ENCODE measurements around the gene TMEM18.

The TMEM18 gene

GRCh38 chr2:682226-682625 lies 5.0 kb upstream of the TMEM18 start:
- Mint-ChIP-seq H3K36me3 (peaks cover 62% of the 10 kb centered on the region), H3K27ac (no peak overlapping the region), H3K4me3 (no peak overlapping the region), H3K27me3 (no peaks in the 10 kb centered on the region), H3K9me3 (peaks cover 18% of the 10 kb centered on the region), H3K4me1 (peaks cover 22% of the 10 kb centered on the region)
- ATAC-seq: no peak

DNA sequence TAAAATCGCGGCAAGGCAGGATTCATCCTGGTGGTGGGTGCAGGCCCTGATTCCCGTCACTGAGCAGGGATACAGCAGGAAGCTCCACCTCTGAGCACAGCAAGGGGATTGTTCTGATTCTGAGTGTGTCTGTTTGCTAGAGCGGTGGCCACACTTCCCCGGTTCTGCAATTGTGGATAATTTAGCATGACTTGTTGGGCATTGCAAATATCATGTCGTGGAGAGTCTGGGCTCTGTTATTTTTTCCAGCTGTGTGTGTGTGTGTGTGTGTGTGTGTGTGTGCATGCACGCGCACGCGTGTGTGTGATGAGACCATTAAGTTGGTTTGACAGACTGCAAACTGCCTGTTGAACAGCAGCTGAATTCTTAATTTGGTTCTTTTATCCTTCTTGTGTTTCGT lies 4.1 kb upstream of the TMEM18 start:
- Mint-ChIP-seq H3K36me3 (peaks cover 54% of the 10 kb centered on the region), H3K4me1 (peaks cover 26% of the 10 kb centered on the region), H3K27me3 (no peaks in the 10 kb centered on the region), H3K27ac (no peak overlapping the region), H3K4me3 (no peak overlapping the region), H3K9me3 (peaks cover 15% of the 10 kb centered on the region)
- no peak for ATAC-seq

GRCh38 chr2:680496-680895 lies 3.3 kb upstream of the TMEM18 start:
- H3K9me3 Mint-ChIP-seq: peaks cover 15% of the 10 kb centered on the region
- peaks cover 49% of the 10 kb centered on the region for H3K36me3 Mint-ChIP-seq
- no peaks in the 10 kb centered on the region for H3K27me3 Mint-ChIP-seq
- no peak for ATAC-seq
- peaks cover 30% of the 10 kb centered on the region for H3K4me1 Mint-ChIP-seq
- no peak overlapping the region for H3K4me3 Mint-ChIP-seq
- no peak overlapping the region for H3K27ac Mint-ChIP-seq

DNA sequence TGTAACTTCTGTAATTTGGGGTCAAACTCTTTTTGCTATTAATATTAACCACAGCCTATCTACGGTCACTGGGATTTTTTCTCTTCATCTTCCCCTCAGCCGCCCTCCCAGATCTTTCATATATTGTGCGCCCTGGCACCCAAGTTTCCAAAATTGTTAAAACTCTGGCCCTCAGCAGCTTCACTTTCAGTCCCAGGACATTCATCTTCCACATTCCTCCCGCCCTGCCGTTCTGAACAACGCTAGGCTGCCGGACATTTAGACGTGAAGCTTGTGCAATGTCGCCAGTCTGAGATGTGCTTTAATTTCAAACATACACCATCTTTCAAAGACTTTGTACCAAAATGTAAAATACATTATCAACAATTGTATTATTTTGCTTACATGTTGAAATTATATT lies 1.8 kb upstream of the TMEM18 start:
- ATAC-seq: no peak
- peaks cover 3% of the 10 kb centered on the region for H3K9me3 Mint-ChIP-seq
- H3K4me1 Mint-ChIP-seq: peaks cover 42% of the 10 kb centered on the region
- H3K27ac Mint-ChIP-seq: peak overlapping the region; percentile 95
- peaks cover 42% of the 10 kb centered on the region for H3K36me3 Mint-ChIP-seq
- H3K27me3 Mint-ChIP-seq: no peaks in the 10 kb centered on the region
- H3K4me3 Mint-ChIP-seq: peak overlapping the region; percentile 84

- Mint-ChIP-seq H3K4me3 (peak overlapping the region; percentile 84), H3K4me1 (peaks cover 51% of the 10 kb centered on the region), H3K36me3 (peaks cover 34% of the 10 kb centered on the region), H3K27ac (peak overlapping the region; percentile 95), H3K9me3 (no peaks in the 10 kb centered on the region), H3K27me3 (no peaks in the 10 kb centered on the region)
- ATAC-seq: no peak
Measured at GRCh38 chr2:677959-678550, 849 bp upstream of the TMEM18 start.

DNA sequence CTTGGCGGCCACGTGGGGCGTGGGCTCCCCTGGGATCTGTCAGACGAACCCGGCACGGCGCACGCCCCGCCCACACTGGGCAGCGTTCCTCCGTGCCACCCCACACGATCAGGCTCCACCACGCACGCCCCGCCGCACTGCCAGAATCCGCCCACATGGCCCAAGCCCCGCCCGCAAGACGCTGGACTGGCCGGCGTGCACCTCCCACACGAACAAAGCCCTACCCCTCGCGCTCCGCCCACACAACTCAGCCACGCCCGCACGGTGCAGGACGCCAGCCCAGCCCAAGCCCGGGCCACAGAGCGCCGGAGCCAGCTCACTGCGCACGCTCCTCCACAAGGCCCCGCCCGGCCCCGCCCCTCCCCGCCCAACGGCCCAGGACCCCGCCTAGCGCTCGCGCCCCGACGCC lies 555 bp downstream of the TMEM18 start:
- H3K27ac Mint-ChIP-seq: peak overlapping the region; percentile 95
- ATAC-seq: peak; percentile 93
- H3K4me1 Mint-ChIP-seq: peaks cover 56% of the 10 kb centered on the region
- peak overlapping the region; percentile 88 for H3K4me3 Mint-ChIP-seq
- H3K36me3 Mint-ChIP-seq: peaks cover 32% of the 10 kb centered on the region
- H3K9me3 Mint-ChIP-seq: no peaks in the 10 kb centered on the region
- H3K27me3 Mint-ChIP-seq: no peaks in the 10 kb centered on the region

DNA sequence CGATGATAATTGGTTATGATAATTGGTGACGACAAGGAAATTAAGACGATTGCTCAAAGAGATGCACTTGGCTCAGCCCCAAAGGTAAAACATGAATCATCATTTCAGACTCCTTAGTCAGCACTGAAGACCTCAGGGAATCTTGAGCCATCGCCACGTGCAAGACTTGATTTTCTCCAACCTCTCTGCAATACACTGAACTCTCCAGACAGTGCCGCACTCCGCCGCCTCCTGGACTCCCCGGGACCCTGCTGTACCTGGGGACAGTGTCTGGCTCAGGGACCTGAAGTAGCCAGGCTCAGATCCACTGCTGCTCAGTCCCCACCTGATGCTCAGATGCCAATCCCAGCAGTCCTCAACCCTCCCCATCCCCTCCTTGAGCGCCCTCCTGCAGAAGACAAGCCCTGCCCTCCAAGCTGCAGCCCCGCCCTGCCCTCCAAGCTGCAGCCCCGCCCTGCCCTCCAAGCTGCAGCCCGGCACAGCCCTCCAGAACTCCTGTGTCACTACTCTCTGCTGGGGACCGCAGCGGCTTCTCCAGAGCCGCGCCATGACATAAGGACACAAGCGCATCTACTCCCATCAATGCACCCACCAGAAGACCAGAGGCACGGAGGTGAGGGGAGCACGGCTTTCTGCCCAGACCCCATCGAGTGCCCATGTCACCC lies 1.1 kb downstream of the TMEM18 start:
- peak overlapping the region; percentile 95 for H3K27ac Mint-ChIP-seq
- H3K4me1 Mint-ChIP-seq: peaks cover 56% of the 10 kb centered on the region
- peaks cover 29% of the 10 kb centered on the region for H3K36me3 Mint-ChIP-seq
- ATAC-seq: peak; percentile 13
- peak overlapping the region; percentile 88 for H3K4me3 Mint-ChIP-seq
- H3K9me3 Mint-ChIP-seq: no peaks in the 10 kb centered on the region
- H3K27me3 Mint-ChIP-seq: no peaks in the 10 kb centered on the region

- Mint-ChIP-seq H3K27ac (peak overlapping the region; percentile 41), H3K9me3 (no peaks in the 10 kb centered on the region), H3K4me3 (peak overlapping the region; percentile 3), H3K4me1 (peaks cover 63% of the 10 kb centered on the region), H3K36me3 (peaks cover 29% of the 10 kb centered on the region), H3K27me3 (no peaks in the 10 kb centered on the region)
- no peak for ATAC-seq
Measured at GRCh38 chr2:675460-675859, 1.7 kb downstream of the TMEM18 start.

- Mint-ChIP-seq H3K4me1 (peaks cover 67% of the 10 kb centered on the region), H3K9me3 (no peaks in the 10 kb centered on the region), H3K36me3 (peaks cover 32% of the 10 kb centered on the region), H3K27me3 (no peaks in the 10 kb centered on the region), H3K27ac (peak overlapping the region; percentile 41), H3K4me3 (peak overlapping the region; percentile 3)
- ATAC-seq: no peak
Measured at GRCh38 chr2:675051-675450, 2.2 kb downstream of the TMEM18 start.

DNA sequence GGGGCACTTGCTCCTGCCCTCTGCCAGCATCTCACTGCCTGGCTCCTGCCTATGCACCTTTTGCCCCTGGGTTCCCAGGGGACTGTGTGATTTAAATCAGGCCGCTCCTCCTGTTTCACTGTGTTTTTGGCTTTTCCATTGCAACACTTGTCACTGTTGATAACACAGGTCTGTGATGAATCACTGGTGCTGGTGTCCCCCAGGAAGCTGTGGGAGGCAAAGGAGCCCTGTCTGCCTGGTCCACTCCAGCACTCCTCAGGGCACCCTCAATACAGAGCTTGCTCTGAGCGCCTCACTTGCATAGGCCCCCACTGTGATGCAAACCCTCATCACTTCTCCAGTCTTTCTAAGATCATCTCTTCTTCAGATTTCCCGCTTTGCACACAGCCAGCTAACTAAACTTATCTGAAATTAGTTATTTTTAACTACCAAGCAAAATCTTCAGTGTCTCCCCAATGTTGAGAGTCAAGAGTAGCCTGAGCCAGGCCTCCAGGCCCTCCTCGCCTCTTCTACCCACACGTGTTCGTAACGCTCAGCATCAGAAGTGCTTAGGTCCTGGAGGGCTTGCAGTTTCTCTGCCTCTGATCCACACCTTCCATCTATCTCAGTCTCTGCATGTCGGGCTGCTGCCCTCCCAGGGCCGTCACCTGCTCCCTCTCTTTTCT lies 2.8 kb downstream of the TMEM18 start:
- no peak overlapping the region for H3K4me3 Mint-ChIP-seq

DNA sequence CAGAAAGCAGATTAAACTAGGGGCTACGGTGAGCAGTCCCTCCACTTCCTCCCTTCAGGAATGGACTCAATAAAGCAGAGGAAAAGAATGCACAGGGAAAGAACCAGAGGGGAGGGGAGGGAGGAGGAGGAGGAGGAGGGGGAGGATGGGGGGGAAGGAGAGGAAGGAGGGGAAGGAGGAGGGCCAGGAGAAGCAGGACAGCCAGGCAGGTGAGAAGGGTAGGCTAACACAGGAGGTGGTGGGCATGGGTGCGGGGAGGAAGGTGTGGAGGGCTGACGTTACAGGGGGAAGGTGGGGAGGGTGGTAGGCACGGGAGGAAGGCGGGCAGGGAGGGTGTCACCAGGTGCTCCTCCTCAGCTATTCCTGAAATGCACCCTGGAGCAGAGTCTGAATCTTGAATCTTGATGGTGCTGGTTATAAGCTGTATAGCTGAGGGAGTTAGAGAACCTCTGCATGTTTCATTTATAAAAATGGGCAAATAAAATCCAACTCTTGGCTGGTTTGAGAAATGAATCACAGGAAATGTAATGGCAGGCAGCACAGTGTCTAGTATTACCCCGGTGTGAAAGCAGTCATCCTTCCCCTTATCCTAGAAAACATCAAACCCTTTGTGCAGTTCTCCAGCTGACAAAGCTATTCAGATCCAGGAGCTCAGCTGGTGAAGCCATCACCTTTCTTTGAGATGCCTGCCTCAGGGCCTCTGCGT lies 3.4 kb downstream of the TMEM18 start:
- no peak for ATAC-seq
- Mint-ChIP-seq H3K9me3 (no peaks in the 10 kb centered on the region), H3K4me1 (peaks cover 69% of the 10 kb centered on the region), H3K27ac (peak overlapping the region; percentile 41), H3K27me3 (no peaks in the 10 kb centered on the region), H3K36me3 (peaks cover 44% of the 10 kb centered on the region), H3K4me3 (no peak overlapping the region)

More for the DNA sequence above, 2.8 kb downstream of the TMEM18 start:
- H3K9me3 Mint-ChIP-seq: no peaks in the 10 kb centered on the region
- peak overlapping the region; percentile 41 for H3K27ac Mint-ChIP-seq
- H3K27me3 Mint-ChIP-seq: no peaks in the 10 kb centered on the region
- H3K4me1 Mint-ChIP-seq: peaks cover 73% of the 10 kb centered on the region
- ATAC-seq: no peak
- peaks cover 38% of the 10 kb centered on the region for H3K36me3 Mint-ChIP-seq

DNA sequence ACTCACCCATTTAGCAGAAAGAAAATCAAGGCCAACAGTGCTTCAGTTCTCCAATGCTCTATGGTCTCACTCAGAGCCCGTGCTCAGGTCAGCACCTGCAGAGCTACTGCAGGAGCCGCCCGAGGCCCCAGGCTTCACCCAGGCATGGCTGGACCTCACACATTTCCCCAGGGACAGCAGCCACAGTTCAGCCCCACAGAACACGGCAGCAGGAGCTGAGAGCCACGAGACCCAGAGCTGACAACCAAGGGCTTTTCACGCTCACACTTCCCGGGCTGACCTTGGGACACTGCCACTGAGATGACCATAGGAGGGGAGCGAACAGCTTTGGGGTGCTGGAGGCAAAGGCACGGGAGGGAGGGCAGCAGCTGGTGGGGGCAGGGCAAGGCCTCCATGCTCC lies 4.2 kb downstream of the TMEM18 start:
- H3K4me1 Mint-ChIP-seq: peaks cover 61% of the 10 kb centered on the region
- no peaks in the 10 kb centered on the region for H3K27me3 Mint-ChIP-seq
- peaks cover 51% of the 10 kb centered on the region for H3K36me3 Mint-ChIP-seq
- no peak for ATAC-seq
- H3K4me3 Mint-ChIP-seq: peak overlapping the region; percentile 42
- H3K9me3 Mint-ChIP-seq: no peaks in the 10 kb centered on the region
- peak overlapping the region; percentile 41 for H3K27ac Mint-ChIP-seq

DNA sequence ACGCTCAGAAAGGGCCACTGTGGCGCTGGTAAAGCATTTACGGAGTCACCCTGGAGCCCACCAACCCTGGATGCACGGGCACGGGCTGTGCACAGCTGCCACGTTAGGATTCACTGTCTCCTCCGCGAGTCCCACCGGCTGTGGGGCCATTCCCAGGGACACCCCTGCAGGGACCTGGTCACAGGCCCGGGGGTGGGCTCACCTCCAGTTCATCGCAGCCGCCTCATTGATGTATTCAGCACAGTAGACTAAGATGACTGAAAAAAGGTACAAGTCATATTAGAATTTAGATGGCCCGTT lies 4.7 kb downstream of the TMEM18 start:
- H3K27ac Mint-ChIP-seq: peak overlapping the region; percentile 41
- no peaks in the 10 kb centered on the region for H3K9me3 Mint-ChIP-seq
- H3K4me1 Mint-ChIP-seq: peaks cover 59% of the 10 kb centered on the region
- peak overlapping the region; percentile 42 for H3K4me3 Mint-ChIP-seq
- ATAC-seq: no peak
- no peaks in the 10 kb centered on the region for H3K27me3 Mint-ChIP-seq
- peaks cover 56% of the 10 kb centered on the region for H3K36me3 Mint-ChIP-seq

GRCh38 chr2:671787-672605 lies 5.2 kb downstream of the TMEM18 start:
- no peaks in the 10 kb centered on the region for H3K9me3 Mint-ChIP-seq

GRCh38 chr2:671072-671471 lies 6.1 kb downstream of the TMEM18 start:
- Mint-ChIP-seq H3K4me1 (peaks cover 53% of the 10 kb centered on the region), H3K9me3 (no peaks in the 10 kb centered on the region), H3K27me3 (no peaks in the 10 kb centered on the region), H3K4me3 (no peak overlapping the region), H3K27ac (no peak overlapping the region), H3K36me3 (peaks cover 67% of the 10 kb centered on the region)
- no peak for ATAC-seq

More at GRCh38 chr2:671787-672605, 5.2 kb downstream of the TMEM18 start:
- Mint-ChIP-seq H3K27ac (no peak overlapping the region), H3K27me3 (no peaks in the 10 kb centered on the region), H3K36me3 (peaks cover 59% of the 10 kb centered on the region), H3K4me3 (no peak overlapping the region), H3K4me1 (peaks cover 59% of the 10 kb centered on the region)
- ATAC-seq: no peak

All from stimulated activated memory B cell treated with anti-CD40 and anti-IgM and Interleukin-4, amounts not matched to agents 10 μg/mL and 1 μg/mL and 100 μg/mL, for 72 hours (primary cell).